Neutrophil (primary cell): ENCODE measurements around the gene MAN2C1.
A peak's percentile ranks its signal among the peaks of the same experiment; 100 is the strongest.

Experiments used
- H3K27ac ChIP-seq: fragments of 200-600 bp; sonication (generic); 2 replicates; pipeline ENCODE4 v1.5.1; 2016; ENCODE audit warnings: mild to moderate bottlenecking, moderate library complexity
- H3K27me3 ChIP-seq: fragments of 200-600 bp; sonication (generic); 2 replicates; pipeline ENCODE4 v1.6.0; 2016; ENCODE audit warnings: mild to moderate bottlenecking
- H3K36me3 ChIP-seq: fragments of 200-600 bp; sonication (generic); 2 replicates; pipeline ENCODE4 v1.5.1; 2017
- H3K4me1 ChIP-seq, 2 experiments: fragments of 200-600 bp in 1 of 2; sonication (generic) in 1 of 2; 1 replicate in 1 of 2; 2 replicates in 1 of 2; pipeline versions ENCODE4 v1.5.1 to v1.6.1; 2013 to 2016; ENCODE audit warnings: low read depth in 1 of 2, low read length in 1 of 2, mild to moderate bottlenecking in 1 of 2, moderate library complexity in 1 of 2; ENCODE audit not compliant: control insufficient read depth in 1 of 2, insufficient read depth in 1 of 2
- H3K4me3 ChIP-seq, 2 experiments: fragments of 200-600 bp in 1 of 2; sonication (generic) in 1 of 2; 1 replicate in 1 of 2; 2 replicates in 1 of 2; pipeline ENCODE4 v1.5.1; 2013 to 2016; ENCODE audit warnings: low read depth in 1 of 2, low read length in 1 of 2, mild to moderate bottlenecking in 1 of 2, moderate library complexity in 1 of 2
- H3K9me3 ChIP-seq: fragments of 200-600 bp; sonication (generic); 2 replicates; pipeline ENCODE4 v1.5.1; 2016
- CTCF ChIP-seq: fragments of 200-600 bp; sonication (generic); IDR thresholded peaks from 2 replicates; pipeline ENCODE4 v1.5.1; 2016; ENCODE audit warnings: antibody characterized with exemption

The MAN2C1 gene

GRCh38 chr15:75367913-75368688 is at the start of gene MAN2C1:
Gene MAN2C1, minus strand, starts transcription at chr15:75368607. Its CDS starts 24 bp downstream, at chr15:75368583.
- TF ChIP-seq CTCF: peak; percentile 66
- peaks cover 15 to 19% of the 10 kb centered on the region in 2 experiments for H3K4me1 ChIP-seq
- no peaks in the 10 kb centered on the region for H3K27me3 ChIP-seq
- H3K9me3 ChIP-seq: no peaks in the 10 kb centered on the region
- H3K36me3 ChIP-seq: peaks cover 51% of the 10 kb centered on the region
- peak within 1 kb of the TSS; percentile 90 to 91 for H3K4me3 ChIP-seq
- H3K27ac ChIP-seq: peak within 1 kb of the TSS; percentile 94

GRCh38 chr15:75416584-75416983 is 48.2 kb upstream of the MAN2C1 start:
- Histone ChIP-seq H3K4me1 (no peaks in the 10 kb centered on the region), H3K27me3 (no peaks in the 10 kb centered on the region), H3K27ac (no peak overlapping the region), H3K4me3 (no peak overlapping the region), H3K9me3 (no peaks in the 10 kb centered on the region), H3K36me3 (peaks cover 47% of the 10 kb centered on the region)
- TF ChIP-seq CTCF: no peak

- TF ChIP-seq CTCF: no peak
- H3K36me3 ChIP-seq: peaks cover 83% of the 10 kb centered on the region
- no peaks in the 10 kb centered on the region for H3K4me1 ChIP-seq
- H3K27ac ChIP-seq: no peak overlapping the region
- H3K4me3 ChIP-seq: no peak overlapping the region
- H3K27me3 ChIP-seq: no peaks in the 10 kb centered on the region
- H3K9me3 ChIP-seq: no peaks in the 10 kb centered on the region
Observed at GRCh38 chr15:75410196-75410595, 41.8 kb upstream of the MAN2C1 start.

- Histone ChIP-seq H3K36me3 (peaks cover 95% of the 10 kb centered on the region), H3K4me3 (no peak overlapping the region), H3K27me3 (no peaks in the 10 kb centered on the region), H3K9me3 (no peaks in the 10 kb centered on the region), H3K27ac (no peak overlapping the region), H3K4me1 (no peaks in the 10 kb centered on the region)
- no peak for TF ChIP-seq CTCF
Observed at GRCh38 chr15:75407083-75407482, 38.7 kb upstream of the MAN2C1 start.

- Histone ChIP-seq H3K4me3 (no peak overlapping the region), H3K9me3 (no peaks in the 10 kb centered on the region), H3K4me1 (no peaks in the 10 kb centered on the region), H3K27me3 (no peaks in the 10 kb centered on the region), H3K27ac (no peak overlapping the region), H3K36me3 (peaks cover 95% of the 10 kb centered on the region)
- no peak for TF ChIP-seq CTCF
Observed at GRCh38 chr15:75403892-75404291, 35.5 kb upstream of the MAN2C1 start.
